B cell (primary cell): ENCODE measurements around the gene SEPTIN11.

Experiments
- CTCF ChIP-seq: fragments of 200-600 bp; IDR thresholded peaks from one replicate; pipeline ENCODE4 v1.8.0; 2022; ENCODE audit warnings: antibody characterized with exemption, mild to moderate bottlenecking
- EZH2 ChIP-seq: IDR thresholded peaks from 2 replicates; pipeline ENCODE4 v1.6.1; 2012; ENCODE audit warnings: borderline replicate concordance, low read depth, mild to moderate bottlenecking, moderate library complexity, low read length; ENCODE audit not compliant: insufficient read depth, poor library complexity, severe bottlenecking

- TF ChIP-seq CTCF (no peak), EZH2 (no peak)
These were observed 2.5 kb downstream of the SEPTIN11 start for GRCh38 chr4:76952071-76952470.
